GM23338 (cell line): ENCODE measurements around the gene THYN1. TPM values are rescaled to one million over a fixed set of nuclear protein-coding genes. Genes with fewer than 3 reads are reported as not detected.

ENCODE experiments used
- ATAC-seq: fragments of 200-7000 bp; cut with Tn5 transposase; 3 replicates; pipeline ENCODE4 v1.9.1; 2020
- DNase-seq: peaks from one replicate; pipeline ENCODE4 v3.0.0-alpha.2; 2015; ENCODE audit warnings: low spot score
- H2AFZ ChIP-seq: fragments of 200-600 bp; sonication (generic); 2 replicates; pipeline ENCODE4 v1.8.0; 2016; ENCODE audit warnings: antibody characterized with exemption, mild to moderate bottlenecking, moderate library complexity
- H3F3A ChIP-seq: fragments of 200-600 bp; sonication (generic); replicated peaks from 2 replicates; pipeline ENCODE4 v1.8.0; 2017; ENCODE audit warnings: antibody characterized with exemption, mixed run types, low read depth
- H3K27ac ChIP-seq: fragments of 200-600 bp; sonication (generic); 2 replicates; pipeline ENCODE4 v1.6.1; 2016; ENCODE audit warnings: low read depth
- H3K27me3 ChIP-seq: fragments of 200-600 bp; sonication (generic); 2 replicates; pipeline ENCODE4 v1.8.0; 2016; ENCODE audit warnings: mild to moderate bottlenecking, mixed run types, moderate library complexity; ENCODE audit not compliant: insufficient read depth
- H3K36me3 ChIP-seq: fragments of 200-600 bp; sonication (generic); 2 replicates; pipeline ENCODE4 v1.8.0; 2016; ENCODE audit warnings: mild to moderate bottlenecking; ENCODE audit not compliant: insufficient read depth
- H3K4me1 ChIP-seq: fragments of 200-600 bp; sonication (generic); 2 replicates; pipeline ENCODE4 v1.8.0; 2016; ENCODE audit warnings: mild to moderate bottlenecking, moderate library complexity; ENCODE audit not compliant: insufficient read depth
- H3K4me2 ChIP-seq: fragments of 200-600 bp; sonication (generic); 2 replicates; pipeline ENCODE4 v1.7.1; 2017; ENCODE audit warnings: mixed run types
- H3K4me3 ChIP-seq: fragments of 200-600 bp; sonication (generic); 2 replicates; pipeline ENCODE4 v1.6.1; 2016; ENCODE audit warnings: mixed run types
- H3K79me2 ChIP-seq: fragments of 200-600 bp; sonication (generic); replicated peaks from 2 replicates; pipeline ENCODE4 v1.8.0; 2017; ENCODE audit warnings: mild to moderate bottlenecking; ENCODE audit not compliant: insufficient read depth
- H3K9me2 ChIP-seq: fragments of 200-600 bp; sonication (generic); 2 replicates; pipeline ENCODE4 v1.8.0; 2017; ENCODE audit not compliant: insufficient read depth
- H4K20me1 ChIP-seq: fragments of 200-600 bp; sonication (generic); replicated peaks from 2 replicates; pipeline ENCODE4 v1.8.0; 2017; ENCODE audit warnings: mild to moderate bottlenecking; ENCODE audit not compliant: insufficient read depth
- H3K27ac Mint-ChIP-seq: 2 replicates; pipeline ENCODE4 v1.8.0; 2020; ENCODE audit warnings: inconsistent platforms, mild to moderate bottlenecking, moderate library complexity, mixed read lengths
- H3K27me3 Mint-ChIP-seq: 3 replicates; pipeline ENCODE4 v1.8.0; 2022; ENCODE audit warnings: low read depth, mild to moderate bottlenecking, moderate library complexity, mixed read lengths, inconsistent platforms; ENCODE audit not compliant: insufficient read depth, poor library complexity
- H3K36me3 Mint-ChIP-seq: 3 replicates; pipeline ENCODE4 v1.8.0; 2021; ENCODE audit warnings: low read depth, mild to moderate bottlenecking, inconsistent platforms, moderate library complexity, mixed read lengths
- H3K4me1 Mint-ChIP-seq: 3 replicates; pipeline ENCODE4 v1.8.0; 2020; ENCODE audit warnings: mild to moderate bottlenecking, inconsistent platforms, mixed read lengths
- H3K4me3 Mint-ChIP-seq: 3 replicates; pipeline ENCODE4 v1.8.0; 2021; ENCODE audit warnings: moderate library complexity, mild to moderate bottlenecking, inconsistent platforms, mixed read lengths
- H3K9me3 Mint-ChIP-seq: 3 replicates; pipeline ENCODE4 v1.8.0; 2020; ENCODE audit warnings: moderate library complexity, mild to moderate bottlenecking, inconsistent platforms, mixed read lengths
- CREB1 ChIP-seq: fragments of 250-450 bp; sonication (Bioruptor Pico); IDR thresholded peaks from 2 replicates; pipeline ENCODE4 v1.5.0; 2020; ENCODE audit warnings: low read depth, mild to moderate bottlenecking, moderate library complexity
- EZH2 ChIP-seq: fragments of 200-600 bp; sonication (generic); IDR thresholded peaks from one replicate; pipeline ENCODE4 v1.8.0; 2017; ENCODE audit warnings: antibody characterized with exemption, mild to moderate bottlenecking, low read depth; ENCODE audit not compliant: unreplicated experiment
- EZH2phosphoT487 ChIP-seq: fragments of 200-600 bp; sonication (generic); IDR thresholded peaks from one replicate; pipeline ENCODE4 v1.8.1; 2018; ENCODE audit warnings: antibody characterized with exemption; ENCODE audit not compliant: unreplicated experiment
- NANOG ChIP-seq: IDR thresholded peaks from 2 replicates; pipeline ENCODE4 v1.6.1; 2016; ENCODE audit warnings: antibody characterized with exemption, borderline replicate concordance
- POLR2AphosphoS5 ChIP-seq: IDR thresholded peaks from 2 replicates; pipeline ENCODE4 v1.6.1; 2016; ENCODE audit warnings: antibody characterized with exemption, low read depth
- STAT1 ChIP-seq: IDR thresholded peaks from one replicate; pipeline ENCODE4 v1.6.1; 2016; ENCODE audit warnings: antibody characterized with exemption; ENCODE audit not compliant: unreplicated experiment
- ZNF114 ChIP-seq: fragments of 250-450 bp; sonication (Bioruptor Pico); IDR thresholded peaks from 2 replicates; pipeline ENCODE4 v1.5.0; 2020; ENCODE audit warnings: mild to moderate bottlenecking, moderate library complexity
- ZNF331 ChIP-seq: fragments of 250-450 bp; sonication (Bioruptor Pico); IDR thresholded peaks from 2 replicates; pipeline ENCODE4 v1.5.0; 2020; ENCODE audit warnings: low read depth, mild to moderate bottlenecking, moderate library complexity
- polyA plus RNA-seq: library from polyadenylated mRNA; unstranded; fragments of >200 nt; fragmentation: Nextera tagmentation; extraction: Ambion mirVana; gene quantifications from 2 replicates; pipeline ENCODE4 v1.2.1, GENCODE V29; 2016
- total RNA-seq: library from RNA; depleted of rRNA; stranded (reverse); fragments of >200 nt; shearing (Covaris generic); gene quantifications from 2 replicates; pipeline ENCODE4 v1.2.3, GENCODE V29; 2014
- TF ChIP-seq, protein P1 (sequence below): IDR thresholded peaks from 2 replicates; pipeline ENCODE4 v1.6.1; 2016; ENCODE audit warnings: antibody characterized with exemption
- TF ChIP-seq, protein P2 (sequence below): IDR thresholded peaks from one replicate; pipeline ENCODE4 v1.6.1; 2018; ENCODE audit warnings: antibody characterized with exemption; ENCODE audit not compliant: unreplicated experiment
- TF ChIP-seq, protein P3 (sequence below), 2 experiments: fragments of 200-600 bp in 1 of 2; sonication (generic) in 1 of 2; conservative IDR thresholded peaks; 2 replicates each; pipeline versions ENCODE4 v1.5.1 to v1.6.1; 2016 to 2017; ENCODE audit warnings: antibody characterized with exemption in 2 of 2, low read depth in 2 of 2, mild to moderate bottlenecking in 2 of 2, moderate library complexity in 1 of 2

Gene THYN1
- total and polyA plus RNA-seq, 2 experiments from 2014 or later, result 116 to 216 TPM

DNA sequence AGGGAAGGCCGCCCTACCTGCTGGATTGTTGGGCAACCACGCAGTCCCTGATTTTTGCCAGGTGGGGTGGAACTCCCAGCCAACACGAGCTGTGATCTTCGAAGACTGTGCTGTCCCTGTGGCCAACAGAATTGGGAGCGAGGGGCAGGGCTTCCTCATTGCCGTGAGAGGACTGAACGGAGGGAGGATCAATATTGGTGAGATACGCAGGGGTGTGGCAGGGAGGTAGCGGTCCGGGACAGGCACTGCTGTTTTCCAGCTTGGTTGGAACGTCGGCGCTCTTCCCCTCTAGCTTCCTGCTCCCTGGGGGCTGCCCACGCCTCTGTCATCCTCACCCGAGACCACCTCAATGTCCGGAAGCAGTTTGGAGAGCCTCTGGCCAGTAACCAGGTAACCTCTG lies 7.8 kb upstream of the THYN1 start (continued):
- TF ChIP-seq EZH2phosphoT487, result no peak
- no peak for TF ChIP-seq NANOG
- TF ChIP-seq ZNF331, result no peak
- TF ChIP-seq, protein P1, sequence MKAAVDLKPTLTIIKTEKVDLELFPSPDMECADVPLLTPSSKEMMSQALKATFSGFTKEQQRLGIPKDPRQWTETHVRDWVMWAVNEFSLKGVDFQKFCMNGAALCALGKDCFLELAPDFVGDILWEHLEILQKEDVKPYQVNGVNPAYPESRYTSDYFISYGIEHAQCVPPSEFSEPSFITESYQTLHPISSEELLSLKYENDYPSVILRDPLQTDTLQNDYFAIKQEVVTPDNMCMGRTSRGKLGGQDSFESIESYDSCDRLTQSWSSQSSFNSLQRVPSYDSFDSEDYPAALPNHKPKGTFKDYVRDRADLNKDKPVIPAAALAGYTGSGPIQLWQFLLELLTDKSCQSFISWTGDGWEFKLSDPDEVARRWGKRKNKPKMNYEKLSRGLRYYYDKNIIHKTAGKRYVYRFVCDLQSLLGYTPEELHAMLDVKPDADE, result no peak
- TF ChIP-seq STAT1, result no peak
- TF ChIP-seq ZNF114 (CRISPR knock-in tag), result no peak

DNA sequence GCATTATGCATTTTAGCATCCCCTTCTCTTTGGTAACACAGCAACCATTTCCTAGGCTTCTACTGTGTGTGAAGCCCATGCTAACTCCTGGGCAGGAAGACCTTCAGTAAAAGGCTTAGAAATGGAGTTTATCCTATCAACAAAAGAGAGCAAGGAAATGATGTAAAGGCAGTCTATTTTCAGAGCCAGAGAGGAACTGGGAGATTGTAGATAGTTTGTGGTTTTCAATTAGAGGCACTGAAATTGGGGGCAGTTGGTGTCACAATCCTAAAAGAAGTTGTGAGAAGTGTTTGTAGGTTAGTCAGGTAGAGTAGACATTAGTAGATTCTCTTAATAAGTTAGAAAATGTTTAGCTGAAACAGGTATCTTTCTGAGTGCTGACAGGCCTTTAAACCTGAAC lies 7.4 kb upstream of the THYN1 start:
- peaks cover 74% of the 10 kb centered on the region for H3K36me3 Mint-ChIP-seq
- H3K4me3 ChIP-seq, result no peak overlapping the region
- no peak overlapping the region for H3K27ac ChIP-seq
- no peak overlapping the region for H2AFZ ChIP-seq
- H3K27me3 Mint-ChIP-seq, result peaks cover 2% of the 10 kb centered on the region
- H3K27ac Mint-ChIP-seq, result no peak overlapping the region
- DNase-seq (no peak), ATAC-seq (no peak)
- 0 out of 2 replicates have a peak, but pooled peaks cover 2% of the 10 kb centered on the region for H3K4me1 ChIP-seq
- peaks cover 13% of the 10 kb centered on the region for H3K4me1 Mint-ChIP-seq
- peaks cover 9% of the 10 kb centered on the region for H4K20me1 ChIP-seq
- H3K36me3 ChIP-seq, result peaks cover 49% of the 10 kb centered on the region
- TF ChIP-seq, protein P2, sequence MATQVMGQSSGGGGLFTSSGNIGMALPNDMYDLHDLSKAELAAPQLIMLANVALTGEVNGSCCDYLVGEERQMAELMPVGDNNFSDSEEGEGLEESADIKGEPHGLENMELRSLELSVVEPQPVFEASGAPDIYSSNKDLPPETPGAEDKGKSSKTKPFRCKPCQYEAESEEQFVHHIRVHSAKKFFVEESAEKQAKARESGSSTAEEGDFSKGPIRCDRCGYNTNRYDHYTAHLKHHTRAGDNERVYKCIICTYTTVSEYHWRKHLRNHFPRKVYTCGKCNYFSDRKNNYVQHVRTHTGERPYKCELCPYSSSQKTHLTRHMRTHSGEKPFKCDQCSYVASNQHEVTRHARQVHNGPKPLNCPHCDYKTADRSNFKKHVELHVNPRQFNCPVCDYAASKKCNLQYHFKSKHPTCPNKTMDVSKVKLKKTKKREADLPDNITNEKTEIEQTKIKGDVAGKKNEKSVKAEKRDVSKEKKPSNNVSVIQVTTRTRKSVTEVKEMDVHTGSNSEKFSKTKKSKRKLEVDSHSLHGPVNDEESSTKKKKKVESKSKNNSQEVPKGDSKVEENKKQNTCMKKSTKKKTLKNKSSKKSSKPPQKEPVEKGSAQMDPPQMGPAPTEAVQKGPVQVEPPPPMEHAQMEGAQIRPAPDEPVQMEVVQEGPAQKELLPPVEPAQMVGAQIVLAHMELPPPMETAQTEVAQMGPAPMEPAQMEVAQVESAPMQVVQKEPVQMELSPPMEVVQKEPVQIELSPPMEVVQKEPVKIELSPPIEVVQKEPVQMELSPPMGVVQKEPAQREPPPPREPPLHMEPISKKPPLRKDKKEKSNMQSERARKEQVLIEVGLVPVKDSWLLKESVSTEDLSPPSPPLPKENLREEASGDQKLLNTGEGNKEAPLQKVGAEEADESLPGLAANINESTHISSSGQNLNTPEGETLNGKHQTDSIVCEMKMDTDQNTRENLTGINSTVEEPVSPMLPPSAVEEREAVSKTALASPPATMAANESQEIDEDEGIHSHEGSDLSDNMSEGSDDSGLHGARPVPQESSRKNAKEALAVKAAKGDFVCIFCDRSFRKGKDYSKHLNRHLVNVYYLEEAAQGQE, result no peak
- TF ChIP-seq EZH2 (no peak), ZNF331 (no peak), EZH2phosphoT487 (no peak), STAT1 (no peak), POLR2AphosphoS5 (no peak), NANOG (no peak), CREB1 (CRISPR knock-in tag) (no peak)
- TF ChIP-seq, protein P3, sequence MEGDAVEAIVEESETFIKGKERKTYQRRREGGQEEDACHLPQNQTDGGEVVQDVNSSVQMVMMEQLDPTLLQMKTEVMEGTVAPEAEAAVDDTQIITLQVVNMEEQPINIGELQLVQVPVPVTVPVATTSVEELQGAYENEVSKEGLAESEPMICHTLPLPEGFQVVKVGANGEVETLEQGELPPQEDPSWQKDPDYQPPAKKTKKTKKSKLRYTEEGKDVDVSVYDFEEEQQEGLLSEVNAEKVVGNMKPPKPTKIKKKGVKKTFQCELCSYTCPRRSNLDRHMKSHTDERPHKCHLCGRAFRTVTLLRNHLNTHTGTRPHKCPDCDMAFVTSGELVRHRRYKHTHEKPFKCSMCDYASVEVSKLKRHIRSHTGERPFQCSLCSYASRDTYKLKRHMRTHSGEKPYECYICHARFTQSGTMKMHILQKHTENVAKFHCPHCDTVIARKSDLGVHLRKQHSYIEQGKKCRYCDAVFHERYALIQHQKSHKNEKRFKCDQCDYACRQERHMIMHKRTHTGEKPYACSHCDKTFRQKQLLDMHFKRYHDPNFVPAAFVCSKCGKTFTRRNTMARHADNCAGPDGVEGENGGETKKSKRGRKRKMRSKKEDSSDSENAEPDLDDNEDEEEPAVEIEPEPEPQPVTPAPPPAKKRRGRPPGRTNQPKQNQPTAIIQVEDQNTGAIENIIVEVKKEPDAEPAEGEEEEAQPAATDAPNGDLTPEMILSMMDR (conservative IDR thresholded peaks at IDR 0.05; ENCODE audit: low read depth in 2 of 2), result no peak
- TF ChIP-seq, protein P1, result no peak
- H3K9me2 ChIP-seq, result no peaks in the 10 kb centered on the region
- H3K4me3 Mint-ChIP-seq, result no peak overlapping the region
- H3K79me2 ChIP-seq, result peaks cover 36% of the 10 kb centered on the region
- H3K27me3 ChIP-seq, result no peaks in the 10 kb centered on the region
- H3K4me2 ChIP-seq, result no peak overlapping the region
- H3K9me3 Mint-ChIP-seq, result no peaks in the 10 kb centered on the region
- no peaks in the 10 kb centered on the region for H3F3A ChIP-seq
